H1 (cell line): ENCODE measurements around the gene ZNF618.

Experiments
- SIN3A ChIP-seq, 2 experiments: IDR thresholded peaks in 1 of 2; conservative IDR thresholded peaks in 1 of 2; 2 replicates each; pipeline ENCODE4 v1.6.1; 2011 to 2012; ENCODE audit warnings: low read length in 2 of 2, improper control_type of control experiment in 1 of 2, low read depth in 1 of 2, mild to moderate bottlenecking in 1 of 2
- SRF ChIP-seq: IDR thresholded peaks from 2 replicates; pipeline ENCODE4 v1.6.1; 2011; ENCODE audit warnings: mild to moderate bottlenecking, low read depth, low read length, moderate library complexity

DNA sequence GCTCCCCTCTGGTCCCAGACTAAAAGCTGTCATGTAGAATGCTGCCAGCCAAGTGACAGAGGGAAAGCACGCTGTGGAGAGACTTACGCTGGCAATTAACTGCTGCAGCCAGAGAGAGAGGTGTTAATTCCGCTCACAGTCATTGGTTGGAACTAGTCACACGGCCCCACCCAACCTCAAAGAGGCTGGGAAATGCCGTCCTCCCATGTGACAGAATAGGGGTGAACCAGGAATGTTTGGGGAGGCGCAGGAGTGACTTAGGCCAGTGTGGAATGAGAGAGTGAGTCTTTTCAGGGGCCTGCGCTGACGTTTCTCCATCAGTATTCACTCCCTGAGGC lies 114.4 kb downstream of the ZNF618 start:
- TF ChIP-seq SIN3A (conservative IDR thresholded peaks at IDR 0.05 in 1 of 2, IDR thresholded peaks at IDR 0.05 in 1 of 2; ENCODE audit: low read depth in 1 of 2, low read length in 2 of 2) (no peak), SRF (no peak)
